ENCODE measurements around the gene SGSM2.

Gene SGSM2

GRCh38 chr17:2337544-2338314 is 428 bp downstream of the SGSM2 start:
- peak; percentile 38 to 46 for DNase-seq

DNA sequence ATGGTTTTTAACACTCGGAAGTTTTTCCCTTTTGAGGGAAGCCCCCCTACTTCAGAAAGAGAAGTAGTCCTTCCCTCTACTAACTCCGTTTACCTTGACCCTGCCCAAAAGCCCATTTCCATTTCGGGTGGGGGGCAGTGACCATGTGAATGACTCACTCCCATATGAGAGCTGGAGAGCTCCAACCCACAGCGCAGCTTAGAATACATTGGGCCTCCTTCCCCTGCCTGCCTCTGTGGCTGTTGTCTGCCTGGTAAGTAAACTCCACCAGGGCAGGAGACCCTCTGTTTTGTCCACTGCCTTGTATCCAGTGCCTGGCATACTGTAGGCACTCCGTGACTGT is 985 bp downstream of the SGSM2 start:
- DNase-seq, result peak in 1 of 2 donors; percentile 6

DNA sequence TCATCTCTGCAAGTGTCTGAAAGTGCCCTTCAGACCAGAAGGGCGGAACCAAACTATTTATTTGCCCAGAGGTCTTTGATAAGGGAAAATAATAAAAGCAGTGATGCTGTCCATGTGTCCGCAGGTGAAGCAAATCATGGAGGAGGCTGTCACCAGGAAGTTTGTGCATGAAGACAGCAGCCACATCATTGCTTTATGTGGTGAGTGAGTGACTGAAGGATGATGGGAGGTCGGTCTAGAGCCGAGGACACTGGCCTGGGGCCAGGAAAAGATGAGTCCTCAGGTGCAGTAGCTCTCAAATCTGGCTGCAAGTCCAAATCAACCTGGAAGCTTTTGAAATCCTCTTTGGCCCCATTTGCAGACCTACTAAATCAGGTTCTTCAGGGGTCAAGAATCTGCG is 6.1 kb downstream of the SGSM2 start:
- DNase-seq, result peak; percentile 21 to 28

GRCh38 chr17:2344528-2344927 is 7.2 kb downstream of the SGSM2 start:
- no peak for DNase-seq

DNA sequence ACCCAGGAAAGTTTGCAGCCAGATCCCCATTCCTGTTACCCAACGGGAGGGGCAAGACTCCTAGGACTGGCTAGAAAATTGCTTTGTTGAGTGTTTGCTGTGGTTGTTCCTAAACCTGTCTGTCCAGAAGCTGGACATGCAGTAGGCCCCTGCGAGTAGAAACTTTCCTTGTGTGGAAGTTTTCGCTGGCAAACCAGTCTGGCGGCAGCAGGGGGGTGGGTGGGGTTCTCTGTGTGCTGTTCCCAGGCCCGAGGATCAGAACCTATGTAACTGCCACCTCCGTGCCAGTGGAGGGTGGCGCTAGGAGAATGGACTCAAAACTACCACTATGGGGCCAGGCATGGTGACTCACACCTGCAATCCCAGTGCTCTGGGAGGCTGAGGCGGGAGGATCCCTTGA is 9.2 kb downstream of the SGSM2 start:
- DNase-seq, result no peak

GRCh38 chr17:2347805-2348685 is 10.7 kb downstream of the SGSM2 start:
- DNase-seq, result no peak

GRCh38 chr17:2351269-2351668 is 14.0 kb downstream of the SGSM2 start:
- DNase-seq, result no peak

GRCh38 chr17:2354311-2354710 is 17.0 kb downstream of the SGSM2 start:
- no peak for DNase-seq

DNA sequence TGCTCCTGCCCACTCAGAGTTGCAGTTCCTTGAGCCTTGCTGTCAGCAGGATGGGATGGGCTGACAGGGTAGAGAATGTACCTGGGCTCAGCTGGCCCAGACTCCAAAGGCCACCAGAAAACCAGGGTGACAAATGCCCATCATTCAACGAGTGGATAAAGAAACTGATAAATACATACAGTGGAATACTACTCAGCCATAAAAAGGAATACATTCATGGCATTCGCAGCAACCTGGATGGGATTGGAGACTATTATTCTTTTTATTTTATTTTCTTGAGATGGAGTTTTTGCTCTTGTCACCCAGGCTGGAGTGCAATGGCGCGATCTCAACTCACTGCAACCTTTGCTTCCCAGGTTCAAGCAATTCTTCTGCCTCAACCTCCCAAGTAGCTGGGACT is 19.9 kb downstream of the SGSM2 start:
- no peak for DNase-seq

- no peak for DNase-seq
Observed at GRCh38 chr17:2357931-2358434, 20.7 kb downstream of the SGSM2 start.

GRCh38 chr17:2361010-2361760 is 23.9 kb downstream of the SGSM2 start:
- no peak for DNase-seq

GRCh38 chr17:2362016-2362415 is 24.7 kb downstream of the SGSM2 start:
- no peak for DNase-seq

DNA sequence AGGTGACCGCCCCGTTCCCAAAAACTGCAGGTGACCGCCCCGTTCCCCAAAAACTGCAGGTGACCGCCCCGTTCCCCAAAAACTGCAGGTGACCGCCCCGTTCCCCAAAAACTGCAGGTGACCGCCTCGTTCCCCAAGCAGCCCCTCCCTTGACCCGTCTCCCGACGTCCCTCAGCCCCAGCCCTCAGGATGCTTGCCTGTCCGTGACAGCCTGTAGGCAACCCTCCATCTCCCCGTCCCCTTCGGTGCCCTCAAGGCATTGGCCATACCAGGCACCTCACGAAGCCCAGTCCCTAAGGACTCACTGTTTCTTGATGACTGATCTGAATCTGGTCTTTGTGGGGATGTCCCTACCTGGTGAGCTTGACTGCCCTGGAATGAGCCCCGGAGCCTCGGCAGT is 25.1 kb downstream of the SGSM2 start:
- no peak for DNase-seq

DNA sequence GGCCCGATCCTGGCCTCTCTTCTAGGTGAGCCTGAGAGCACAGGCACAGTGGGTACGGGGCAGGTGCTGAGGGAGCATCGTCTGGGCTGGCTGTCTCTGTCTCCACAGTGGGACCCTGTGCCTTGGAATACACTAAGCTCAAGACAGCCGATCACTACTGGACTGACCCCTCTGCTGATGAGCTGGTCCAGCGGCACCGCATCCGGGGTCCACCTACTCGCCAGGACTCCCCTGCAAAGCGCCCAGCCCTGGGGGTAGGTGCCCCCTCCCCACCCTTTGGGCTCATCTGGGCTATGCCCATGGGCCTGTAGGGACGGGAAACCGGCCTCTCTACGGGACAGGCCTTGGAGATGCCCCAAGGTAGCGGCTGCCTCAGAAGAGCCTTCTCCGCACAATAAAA is 25.6 kb downstream of the SGSM2 start:
- DNase-seq, result no peak

GRCh38 chr17:2363318-2363717 is 26.0 kb downstream of the SGSM2 start:
- no peak for DNase-seq

DNA sequence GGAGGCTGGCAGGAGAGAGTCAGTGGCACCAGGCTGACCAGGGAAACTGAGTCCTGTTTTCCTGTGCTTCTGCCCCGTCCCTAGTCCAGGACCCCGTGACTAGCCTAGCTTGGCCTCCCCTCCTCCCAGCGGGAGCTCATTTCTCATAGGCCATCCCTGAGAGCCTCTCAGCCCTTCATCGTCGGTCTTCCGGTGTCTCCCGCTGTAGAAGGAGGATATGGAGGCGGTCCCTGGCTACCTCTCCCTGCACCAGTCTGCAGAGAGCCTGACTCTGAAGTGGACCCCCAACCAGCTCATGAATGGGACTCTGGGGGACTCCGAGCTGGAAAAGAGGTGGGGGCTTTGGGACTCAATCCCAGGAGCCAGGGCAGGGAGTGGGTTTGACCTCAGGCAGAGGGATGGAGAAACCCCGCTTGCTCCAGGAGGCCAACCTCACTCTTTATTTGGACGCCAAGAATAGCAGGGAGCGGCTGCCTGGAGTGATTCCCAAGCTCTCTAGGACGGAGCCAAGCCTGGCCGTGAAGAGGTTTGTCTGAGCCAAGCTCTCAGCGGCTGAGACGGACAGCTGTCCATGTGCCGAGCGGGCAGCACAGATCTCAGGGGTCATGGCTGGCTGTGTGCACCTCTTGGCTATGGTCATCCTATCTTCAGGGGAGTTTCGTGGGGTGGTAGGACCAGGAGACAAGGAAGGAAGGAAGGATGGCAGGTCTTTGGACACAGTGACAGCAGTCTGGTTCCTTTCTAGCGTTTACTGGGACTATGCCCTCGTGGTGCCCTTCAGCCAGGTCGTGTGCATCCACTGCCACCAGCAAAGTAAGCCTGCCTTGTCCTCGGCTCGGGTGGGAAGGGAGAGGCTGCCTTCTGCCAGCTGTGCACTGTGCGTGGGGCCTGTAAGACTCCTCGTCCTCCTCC is 26.8 kb downstream of the SGSM2 start:
- DNase-seq, result no peak

- DNase-seq, result no peak
Observed at GRCh38 chr17:2364763-2365116, 27.4 kb downstream of the SGSM2 start.

DNA sequence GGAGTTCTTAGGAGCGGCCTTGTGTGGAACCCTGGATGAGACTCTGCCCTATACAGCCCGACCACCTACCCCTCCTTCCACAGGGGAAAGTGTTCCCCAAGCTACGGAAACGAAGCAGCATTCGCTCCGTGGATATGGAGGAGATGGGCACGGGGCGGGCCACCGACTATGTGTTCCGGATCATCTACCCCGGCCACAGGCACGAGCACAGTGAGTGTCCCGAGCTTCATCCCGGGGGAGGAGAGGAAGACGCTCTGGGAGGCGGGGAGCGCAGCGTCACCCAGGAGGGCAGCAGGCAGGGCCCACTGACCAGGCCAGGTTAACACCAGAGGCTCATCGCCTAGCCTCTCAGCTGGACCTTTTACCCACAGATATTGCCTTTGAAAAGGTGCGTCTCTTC is 27.8 kb downstream of the SGSM2 start:
- DNase-seq, result no peak

- no peak for DNase-seq
Observed at GRCh38 chr17:2366747-2367494, 29.6 kb downstream of the SGSM2 start.

DNA sequence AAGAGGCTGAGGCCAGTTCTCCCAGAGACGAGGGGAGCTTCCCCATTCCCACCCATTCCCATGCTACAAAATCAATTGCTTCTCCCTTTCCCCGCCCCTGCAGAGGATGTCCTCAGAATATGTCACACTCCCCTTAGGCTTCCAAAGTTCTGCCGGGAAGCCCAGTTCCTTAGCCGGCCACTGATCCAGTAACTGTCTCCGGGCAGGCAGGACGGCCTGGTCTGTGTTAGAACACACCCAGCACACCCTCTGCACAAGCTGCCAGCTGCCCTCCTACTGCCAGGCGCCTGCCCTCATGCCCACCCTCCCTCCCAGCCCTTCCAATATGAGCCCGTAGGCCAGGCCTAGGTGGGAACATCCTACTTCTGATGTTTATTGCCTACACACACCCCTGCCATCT is 31.1 kb downstream of the SGSM2 start:
- DNase-seq, result no peak

DNA sequence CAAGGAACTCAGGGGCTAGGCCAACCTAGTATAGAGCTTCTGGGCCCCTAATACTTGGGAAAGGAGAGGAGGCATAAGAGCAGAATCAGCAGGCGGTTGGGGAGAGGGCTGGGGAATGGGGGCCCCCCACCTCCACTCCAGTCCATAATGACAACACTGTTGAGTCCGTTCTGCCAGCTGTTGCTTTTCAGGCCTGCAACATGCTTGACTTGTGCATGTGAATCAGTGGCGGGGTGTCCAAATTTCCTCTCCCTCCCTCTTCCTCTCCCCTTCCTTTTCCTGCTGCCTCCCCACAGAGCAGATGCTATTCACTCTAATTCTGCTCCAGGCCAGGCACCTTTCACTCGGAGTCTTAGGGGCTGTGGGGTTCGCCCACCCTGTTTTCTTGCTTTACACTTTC is 31.7 kb downstream of the SGSM2 start:
- no peak for DNase-seq

Data from activated CD4-positive, alpha-beta T cell treated with anti-CD3 and anti-CD28 coated beads for 4 hours (primary cell).